PFSK-1 (cell line): ENCODE data around the gene ENTPD5.

Experiments
- POLR2AphosphoS5 ChIP-seq: IDR thresholded peaks from 2 replicates; pipeline ENCODE4 v1.6.1; 2012; ENCODE audit warnings: low read depth, mild to moderate bottlenecking, control low read depth, low read length, moderate library complexity
- REST ChIP-seq, 2 experiments: IDR thresholded peaks; 2 replicates each; pipeline versions ENCODE4 v1.6.1 to v1.8.0; 2011 to 2012; ENCODE audit warnings: low read depth in 2 of 2, low read length in 2 of 2, control low read depth in 1 of 2, inconsistent platforms in 1 of 2, mild to moderate bottlenecking in 1 of 2, moderate library complexity in 1 of 2; ENCODE audit not compliant: insufficient read depth in 1 of 2
- SIN3A ChIP-seq: IDR thresholded peaks from 2 replicates; pipeline ENCODE4 v1.6.1; 2012; ENCODE audit warnings: mild to moderate bottlenecking, low read length, moderate library complexity, borderline replicate concordance; ENCODE audit not compliant: insufficient read depth

DNA sequence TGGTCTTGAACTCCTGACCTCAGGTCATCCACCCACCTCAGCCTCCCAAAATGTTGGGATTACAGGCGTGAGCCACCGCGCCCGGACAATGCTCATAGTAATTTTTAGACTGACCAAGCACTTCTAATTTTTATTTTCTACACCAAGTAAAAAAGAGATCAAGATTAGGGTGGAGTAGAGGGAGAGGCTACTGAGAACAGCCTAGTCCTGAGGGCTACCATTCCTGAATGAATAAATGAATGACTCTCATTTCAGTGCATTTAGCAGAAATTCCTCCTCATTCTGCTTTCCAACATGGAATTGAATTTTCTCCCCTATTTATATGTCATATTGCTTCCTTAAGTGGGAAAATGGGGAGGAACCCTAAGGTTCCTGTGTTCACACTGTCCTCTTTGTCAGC is 26.4 kb upstream of the ENTPD5 start:
- TF ChIP-seq REST (IDR thresholded peaks at IDR 0.05; ENCODE audit: insufficient read depth in 1 of 2, low read depth in 2 of 2, low read length in 2 of 2) (no peak), SIN3A (no peak), POLR2AphosphoS5 (no peak)
